Activated T-cell treated with anti-CD3 and anti-CD28 coated beads for 4 hours (primary cell): Measurements from ENCODE around the gene OAS2.
"Not testable (repeated sequence)": the region's sequence is repeated elsewhere in the genome, so short reads cannot be mapped to it uniquely, and the experiment has no call there.

ENCODE experiments used
- DNase-seq: peaks from one replicate; pipeline ENCODE4 v3.0.0-alpha.2; 2020

OAS2 gene

DNA sequence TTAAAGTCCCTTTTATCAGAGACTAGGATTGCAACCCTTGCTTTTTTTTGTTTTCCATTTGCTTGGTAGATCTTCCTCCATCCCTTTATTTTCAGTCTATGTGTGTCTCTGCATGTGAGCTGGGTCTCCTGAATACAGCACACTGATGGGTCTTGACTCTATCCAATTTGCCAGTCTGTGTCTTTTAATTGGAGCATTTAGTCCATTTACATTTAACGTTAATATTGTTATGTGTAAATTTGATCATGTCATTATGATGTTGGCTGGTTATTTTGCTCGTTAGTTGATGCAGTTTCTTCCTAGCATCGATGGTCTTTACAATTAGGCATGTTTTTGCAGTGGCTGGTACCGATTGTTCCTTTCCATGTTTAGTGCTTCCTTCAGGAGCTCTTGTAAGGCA lies 21.2 kb upstream of the OAS2 start:
- DNase-seq, result not testable (repeated sequence)

DNA sequence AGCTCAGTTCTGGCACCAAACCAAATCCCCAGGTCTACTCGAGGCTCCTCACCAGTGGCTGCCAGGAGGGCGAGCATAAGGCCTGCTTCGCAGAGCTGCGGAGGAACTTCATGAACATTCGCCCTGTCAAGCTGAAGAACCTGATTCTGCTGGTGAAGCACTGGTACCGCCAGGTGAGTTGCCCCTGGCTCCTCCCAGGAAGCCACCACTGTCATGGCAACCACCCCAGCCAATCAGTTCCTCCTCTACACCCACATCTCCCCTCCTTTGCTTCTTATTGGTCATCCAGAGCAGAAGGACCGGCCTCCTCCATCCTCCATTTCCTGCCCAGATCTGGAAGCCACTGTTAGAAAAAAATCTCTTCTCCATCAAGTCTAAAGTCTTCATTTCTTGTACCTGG lies 17.2 kb upstream of the OAS2 start:
- no peak for DNase-seq

DNA sequence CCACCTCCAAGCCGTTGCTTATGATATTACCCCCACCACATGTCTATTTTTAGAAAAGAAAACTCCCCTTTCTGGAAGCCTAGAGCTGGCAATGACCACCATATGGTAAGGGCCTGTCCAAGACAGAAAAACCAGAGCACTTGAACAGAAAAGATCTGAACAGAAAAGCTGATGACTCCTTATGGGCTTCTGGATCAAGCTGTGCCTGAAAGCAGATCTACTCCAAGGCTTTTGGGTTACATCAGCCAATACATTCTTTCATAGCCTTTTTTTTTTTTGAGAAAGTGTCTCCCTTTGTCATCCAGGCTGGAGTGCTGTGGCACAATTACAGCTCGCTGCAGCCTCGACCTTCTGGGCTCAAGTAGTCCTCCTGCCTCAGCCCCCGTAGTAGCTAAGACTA lies 16.8 kb upstream of the OAS2 start:
- no peak for DNase-seq

- DNase-seq, result no peak
Measured at GRCh38 chr12:112962561-112962960, 15.8 kb upstream of the OAS2 start.

DNA sequence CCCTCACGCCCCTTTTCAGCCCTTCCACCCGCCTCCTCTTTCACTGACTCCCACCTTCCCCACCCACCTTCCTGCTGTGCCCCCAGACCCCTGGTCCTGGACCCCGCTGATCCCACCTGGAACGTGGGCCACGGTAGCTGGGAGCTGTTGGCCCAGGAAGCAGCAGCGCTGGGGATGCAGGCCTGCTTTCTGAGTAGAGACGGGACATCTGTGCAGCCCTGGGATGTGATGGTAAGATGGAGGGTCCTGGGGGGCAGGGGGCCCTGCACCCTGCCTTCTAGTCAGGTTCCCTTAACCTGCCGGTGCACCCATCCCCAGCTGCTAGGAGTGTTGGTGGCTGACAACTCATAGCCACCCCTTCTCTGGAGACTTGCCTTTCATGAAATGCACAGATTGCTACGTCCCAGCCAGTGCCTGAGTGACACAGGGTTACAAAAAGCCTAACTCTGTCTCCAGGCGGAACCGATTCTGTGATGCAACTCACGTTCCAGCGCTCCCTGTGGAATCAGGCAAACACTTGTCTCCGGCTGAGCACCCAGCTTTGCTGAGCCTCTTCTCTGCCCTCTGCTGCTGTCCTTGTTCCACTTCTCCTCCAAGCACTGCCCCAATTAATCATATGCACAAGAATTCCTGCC lies 15.0 kb upstream of the OAS2 start:
- no peak for DNase-seq

GRCh38 chr12:112964067-112964670 lies 14.2 kb upstream of the OAS2 start:
- no peak for DNase-seq

DNA sequence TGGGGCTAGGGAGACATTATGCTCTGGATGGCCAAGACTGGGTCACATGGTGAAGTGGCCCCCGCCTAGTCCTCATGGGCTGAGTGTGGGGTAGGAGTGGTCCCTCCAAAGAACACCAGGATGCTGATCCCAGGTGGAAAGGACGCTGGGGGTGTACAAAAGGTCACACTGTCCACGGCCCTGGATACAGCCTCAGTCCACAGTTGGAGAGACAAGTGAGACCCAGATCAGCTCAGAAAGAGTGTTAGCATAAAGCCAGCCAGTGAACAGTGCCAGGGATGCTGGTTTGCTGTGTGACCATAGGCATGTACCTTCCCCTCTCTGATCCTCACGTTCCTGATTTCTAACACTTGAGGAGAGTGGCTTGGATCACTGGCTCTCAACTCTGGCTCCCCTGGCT lies 13.4 kb upstream of the OAS2 start:
- DNase-seq, result no peak

GRCh38 chr12:112965643-112966042 lies 12.7 kb upstream of the OAS2 start:
- no peak for DNase-seq

DNA sequence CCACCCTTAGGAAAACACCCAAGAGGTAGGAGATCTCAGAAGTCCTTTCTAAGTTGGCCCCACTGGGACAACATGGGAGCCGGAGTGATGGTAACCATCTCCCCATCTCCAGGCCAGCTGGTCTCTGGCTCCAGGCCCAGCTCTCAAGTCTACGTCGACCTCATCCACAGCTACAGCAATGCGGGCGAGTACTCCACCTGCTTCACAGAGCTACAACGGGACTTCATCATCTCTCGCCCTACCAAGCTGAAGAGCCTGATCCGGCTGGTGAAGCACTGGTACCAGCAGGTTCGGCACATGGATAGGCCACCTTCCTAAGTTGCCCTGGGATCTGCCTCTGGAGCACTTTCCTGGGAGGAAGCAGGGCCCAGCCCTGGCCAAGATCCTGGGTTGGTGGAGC lies 11.0 kb upstream of the OAS2 start:
- no peak for DNase-seq

DNA sequence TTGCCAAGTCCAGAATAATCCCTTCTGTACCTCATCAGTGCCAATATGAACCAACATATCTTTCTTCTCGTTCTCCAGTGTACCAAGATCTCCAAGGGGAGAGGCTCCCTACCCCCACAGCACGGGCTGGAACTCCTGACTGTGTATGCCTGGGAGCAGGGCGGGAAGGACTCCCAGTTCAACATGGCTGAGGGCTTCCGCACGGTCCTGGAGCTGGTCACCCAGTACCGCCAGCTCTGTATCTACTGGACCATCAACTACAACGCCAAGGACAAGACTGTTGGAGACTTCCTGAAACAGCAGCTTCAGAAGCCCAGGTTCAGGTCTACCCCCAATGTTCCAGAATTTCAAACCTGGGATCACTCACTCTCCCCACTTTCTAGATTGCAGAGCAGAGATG lies 10.5 kb upstream of the OAS2 start:
- no peak for DNase-seq

- DNase-seq, result no peak
Measured at GRCh38 chr12:112969547-112970306, 8.6 kb upstream of the OAS2 start.

DNA sequence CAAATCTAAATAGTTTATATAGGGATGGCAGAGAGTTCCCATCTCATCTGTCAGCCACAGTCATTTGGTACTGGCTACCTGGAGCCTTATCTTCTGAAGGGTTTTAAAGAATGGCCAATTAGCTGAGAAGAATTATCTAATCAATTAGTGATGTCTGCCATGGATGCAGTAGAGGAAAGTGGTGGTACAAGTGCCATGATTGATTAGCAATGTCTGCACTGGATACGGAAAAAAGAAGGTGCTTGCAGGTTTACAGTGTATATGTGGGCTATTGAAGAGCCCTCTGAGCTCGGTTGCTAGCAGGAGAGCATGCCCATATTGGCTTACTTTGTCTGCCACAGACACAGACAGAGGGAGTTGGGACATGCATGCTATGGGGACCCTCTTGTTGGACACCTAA lies 7.9 kb upstream of the OAS2 start:
- no peak for DNase-seq

DNA sequence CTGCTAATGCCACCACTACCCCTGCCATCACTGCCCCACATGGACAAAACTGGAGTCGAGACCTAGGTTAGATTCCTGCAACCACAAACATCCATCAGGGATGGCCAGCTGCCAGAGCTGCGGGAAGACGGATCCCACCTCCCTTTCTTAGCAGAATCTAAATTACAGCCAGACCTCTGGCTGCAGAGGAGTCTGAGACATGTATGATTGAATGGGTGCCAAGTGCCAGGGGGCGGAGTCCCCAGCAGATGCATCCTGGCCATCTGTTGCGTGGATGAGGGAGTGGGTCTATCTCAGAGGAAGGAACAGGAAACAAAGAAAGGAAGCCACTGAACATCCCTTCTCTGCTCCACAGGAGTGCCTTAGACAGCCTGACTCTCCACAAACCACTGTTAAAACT lies 7.1 kb upstream of the OAS2 start:
- no peak for DNase-seq

GRCh38 chr12:112973011-112973735 lies 5.1 kb upstream of the OAS2 start:
- no peak for DNase-seq

GRCh38 chr12:112973818-112974231 lies 4.5 kb upstream of the OAS2 start:
- DNase-seq, result no peak

GRCh38 chr12:112974904-112975303 lies 3.4 kb upstream of the OAS2 start:
- DNase-seq, result no peak

DNA sequence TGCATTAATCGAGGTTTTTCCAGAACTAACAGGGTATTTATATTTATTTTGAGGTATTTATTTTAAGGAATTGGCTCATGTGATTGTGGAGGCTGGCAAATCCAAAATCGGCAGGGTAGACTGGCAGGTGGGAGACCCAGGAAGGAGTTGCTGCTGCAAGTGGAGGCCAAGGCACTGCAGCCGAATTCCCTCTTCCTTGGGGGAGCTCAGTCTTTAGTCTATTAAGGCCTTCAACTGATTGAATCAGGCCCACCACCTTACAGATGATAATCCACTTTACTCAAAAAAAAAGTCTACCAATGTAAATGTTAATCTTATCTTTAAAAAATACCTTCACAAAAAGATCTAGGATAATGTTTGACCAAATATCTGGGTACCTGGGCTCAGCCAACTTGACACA lies 1.2 kb upstream of the OAS2 start:
- DNase-seq, result no peak

DNA sequence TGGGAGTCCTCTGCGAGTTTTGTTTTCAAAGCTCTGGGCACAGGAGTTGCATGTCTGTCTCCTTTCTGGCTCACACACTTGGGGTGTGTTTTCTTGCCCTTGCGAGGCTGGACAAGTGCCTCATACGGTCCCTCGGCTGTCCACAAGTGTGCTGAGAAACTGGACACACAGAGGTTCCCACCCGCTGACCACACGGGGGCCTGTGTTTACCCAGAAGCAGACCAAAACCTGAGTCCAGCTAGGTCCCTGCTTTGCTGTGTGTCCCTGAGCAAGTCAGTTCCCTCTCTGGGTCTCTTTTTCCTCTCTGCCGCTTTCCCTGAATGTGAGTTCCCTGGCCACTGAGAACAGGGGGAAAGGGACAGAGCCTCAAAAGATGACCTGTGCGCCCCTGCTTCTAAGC lies 678 bp upstream of the OAS2 start:
- no peak for DNase-seq

DNA sequence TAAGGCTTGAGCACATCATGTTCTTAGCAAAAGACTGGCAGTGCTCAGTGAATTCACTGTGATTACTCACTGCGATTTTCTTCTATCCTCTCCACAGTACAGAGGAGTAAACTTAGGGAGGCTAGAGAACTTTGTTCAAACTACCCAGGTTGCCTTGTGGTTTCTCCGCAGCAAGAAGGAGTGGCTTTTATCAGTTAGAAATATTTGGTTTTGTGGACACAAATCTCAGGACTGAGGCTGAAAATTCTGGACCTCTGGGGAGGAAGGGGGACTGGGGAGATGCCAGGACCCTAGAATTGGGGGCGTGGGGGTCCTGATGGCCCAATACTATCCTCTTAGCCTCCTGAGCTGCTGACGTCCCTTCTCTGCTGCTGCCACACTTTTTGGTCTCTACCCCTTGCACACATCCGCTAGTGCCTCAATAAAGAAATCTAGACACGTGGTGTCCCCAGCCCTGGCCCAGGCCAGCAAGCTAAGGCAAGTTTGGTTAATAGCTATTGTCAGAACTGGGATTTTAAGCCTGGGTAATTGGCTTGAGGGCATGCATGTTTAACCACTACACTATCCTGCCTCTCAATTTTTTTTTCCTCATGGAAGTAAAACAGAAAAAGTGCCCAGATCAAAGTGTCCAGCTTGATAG lies 842 bp downstream of the OAS2 start:
- no peak for DNase-seq

- DNase-seq, result no peak
Measured at GRCh38 chr12:112980491-112981158, 2.3 kb downstream of the OAS2 start.

DNA sequence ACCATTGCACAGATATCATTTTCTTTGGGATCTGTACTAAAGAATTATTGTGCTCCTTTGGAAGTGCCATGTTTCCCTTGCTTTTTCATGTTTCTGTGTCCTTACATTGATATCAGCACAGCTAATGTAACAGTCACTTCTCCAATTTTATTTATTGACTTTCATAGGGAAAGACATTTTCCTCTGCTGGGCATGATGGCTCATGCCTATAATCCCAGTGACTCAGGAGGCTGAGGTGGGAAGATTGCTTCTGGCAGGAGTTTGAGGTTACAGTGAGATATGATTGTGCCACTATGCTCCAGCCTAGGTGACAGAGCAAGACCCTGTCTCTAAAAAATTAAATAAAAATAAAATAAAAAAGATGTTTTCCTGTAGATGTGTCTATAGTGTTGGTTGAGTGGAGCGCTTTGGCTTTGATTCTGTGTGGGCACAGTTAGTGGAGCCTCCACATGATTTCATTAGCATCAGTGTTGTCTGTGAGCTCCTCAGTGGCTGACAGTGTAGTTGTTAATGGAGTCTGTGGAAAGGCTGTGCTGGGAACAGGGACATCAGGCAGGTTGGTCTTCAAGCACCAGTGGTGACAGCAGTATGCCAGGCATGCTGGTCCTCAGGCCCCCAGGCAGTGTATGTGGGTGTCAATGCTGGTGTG lies 7.4 kb downstream of the OAS2 start:
- no peak for DNase-seq

- no peak for DNase-seq
Measured at GRCh38 chr12:112986291-112986800, 8.0 kb downstream of the OAS2 start.
